Mucosa of stomach (tissue), 1 donor: ENCODE data around the gene ARHGAP21.
A peak's percentile ranks its signal among the peaks of the same experiment; 100 is the strongest.

Source experiments
- H3K27me3 ChIP-seq: one replicate; pipeline ENCODE4 v1.7.0; 2013; ENCODE audit warnings: mild to moderate bottlenecking, low read length; ENCODE audit not compliant: control insufficient read depth, insufficient read depth
- H3K36me3 ChIP-seq: one replicate; pipeline ENCODE4 v1.7.0; 2013; ENCODE audit warnings: low read length; ENCODE audit not compliant: control insufficient read depth, insufficient read depth
- H3K4me1 ChIP-seq: one replicate; pipeline ENCODE4 v1.7.0; 2013; ENCODE audit warnings: mild to moderate bottlenecking, low read length; ENCODE audit not compliant: control insufficient read depth, insufficient read depth
- H3K4me3 ChIP-seq: one replicate; pipeline ENCODE4 v1.7.0; 2013; ENCODE audit warnings: low read length
- H3K9ac ChIP-seq: one replicate; pipeline ENCODE4 v1.7.0; 2013; ENCODE audit warnings: mild to moderate bottlenecking, low read length, moderate library complexity
- H3K9me3 ChIP-seq: one replicate; pipeline ENCODE4 v1.7.0; 2013; ENCODE audit warnings: mild to moderate bottlenecking, low read length, moderate library complexity; ENCODE audit not compliant: control insufficient read depth
- donor health status: Pancreatic carcinoma.

The ARHGAP21 gene

DNA sequence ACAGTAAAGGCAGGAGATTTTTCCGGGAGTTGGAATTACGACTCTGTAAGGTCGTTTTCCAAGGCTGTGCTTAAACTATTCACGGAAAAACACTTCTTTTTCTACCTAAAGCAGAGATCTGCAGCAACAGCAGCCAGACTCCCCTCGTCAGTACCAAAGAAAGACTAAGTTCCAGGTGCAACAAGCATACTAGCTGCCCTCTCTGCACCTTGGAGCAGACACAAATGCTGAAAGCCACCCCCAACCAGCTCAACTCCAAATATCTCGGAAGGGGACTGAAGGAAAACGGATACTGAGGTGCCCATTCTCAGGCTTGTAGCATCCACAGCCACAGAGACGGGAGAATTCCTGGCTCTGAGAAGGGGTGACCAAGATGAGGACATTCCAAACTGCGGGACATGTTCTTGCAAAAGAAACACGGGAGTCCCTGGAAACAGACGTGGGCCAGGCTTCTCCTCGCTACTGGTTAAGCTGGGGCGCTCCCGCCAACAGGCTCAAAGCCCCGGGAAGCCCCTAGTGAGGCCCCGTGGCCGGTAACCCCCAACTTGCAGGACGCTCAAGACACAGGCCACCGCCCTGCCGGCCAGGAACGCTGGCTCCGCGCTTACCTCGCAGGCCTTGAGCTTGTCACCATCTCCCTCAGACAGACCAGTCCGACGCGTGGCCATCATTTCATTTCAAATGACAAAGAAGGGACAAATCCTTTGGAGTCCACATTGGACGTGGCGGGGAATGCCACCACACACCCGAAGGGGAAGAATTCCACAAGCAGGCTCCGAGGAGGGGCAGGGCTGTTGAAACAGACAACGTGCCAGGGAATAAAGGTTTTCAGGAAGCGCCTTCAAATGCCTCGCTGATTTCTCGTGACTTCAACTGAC, 2.2 kb downstream of the ARHGAP21 start:
- Histone ChIP-seq H3K9me3 (no peaks in the 10 kb centered on the region), H3K4me3 (peak overlapping the region; percentile 59), H3K4me1 (peaks cover 27% of the 10 kb centered on the region), H3K27me3 (no peaks in the 10 kb centered on the region), H3K9ac (peak overlapping the region; percentile 96), H3K36me3 (no peaks in the 10 kb centered on the region)

GRCh38 chr10:24720096-24720495, 3.6 kb downstream of the ARHGAP21 start:
- no peaks in the 10 kb centered on the region for H3K27me3 ChIP-seq
- H3K9me3 ChIP-seq: no peaks in the 10 kb centered on the region
- H3K36me3 ChIP-seq: no peaks in the 10 kb centered on the region
- peak overlapping the region; percentile 96 for H3K9ac ChIP-seq
- peak overlapping the region; percentile 21 for H3K4me3 ChIP-seq
- peaks cover 32% of the 10 kb centered on the region for H3K4me1 ChIP-seq

- Histone ChIP-seq H3K36me3 (no peaks in the 10 kb centered on the region), H3K27me3 (no peaks in the 10 kb centered on the region), H3K9me3 (no peaks in the 10 kb centered on the region), H3K4me3 (no peak overlapping the region), H3K9ac (no peak overlapping the region), H3K4me1 (peaks cover 35% of the 10 kb centered on the region)
These were observed 5.4 kb downstream of the ARHGAP21 start for GRCh38 chr10:24718031-24718855.

DNA sequence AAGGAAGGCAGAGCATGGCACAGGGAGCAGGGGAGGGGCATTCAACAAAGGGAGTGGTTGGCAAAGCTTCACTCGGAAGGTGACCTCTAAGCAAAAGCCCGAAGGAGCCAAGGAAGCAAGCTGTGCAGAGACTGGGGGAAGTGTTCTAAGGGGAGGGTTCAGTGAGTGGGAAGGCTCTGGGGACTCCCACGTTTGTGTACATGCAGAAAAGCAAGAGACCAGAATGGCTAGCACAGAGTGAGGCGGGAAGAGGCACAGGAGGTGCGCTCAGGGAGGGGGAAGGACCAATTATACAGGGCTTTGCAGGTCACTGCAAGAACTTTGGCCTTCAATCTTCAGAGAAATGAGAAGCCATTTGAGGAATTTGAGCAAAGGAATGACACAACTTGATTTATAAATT, 7.4 kb downstream of the ARHGAP21 start:
- H3K27me3 ChIP-seq: no peaks in the 10 kb centered on the region
- H3K4me1 ChIP-seq: peaks cover 48% of the 10 kb centered on the region
- no peaks in the 10 kb centered on the region for H3K36me3 ChIP-seq
- no peak overlapping the region for H3K9ac ChIP-seq
- no peaks in the 10 kb centered on the region for H3K9me3 ChIP-seq
- H3K4me3 ChIP-seq: no peak overlapping the region

DNA sequence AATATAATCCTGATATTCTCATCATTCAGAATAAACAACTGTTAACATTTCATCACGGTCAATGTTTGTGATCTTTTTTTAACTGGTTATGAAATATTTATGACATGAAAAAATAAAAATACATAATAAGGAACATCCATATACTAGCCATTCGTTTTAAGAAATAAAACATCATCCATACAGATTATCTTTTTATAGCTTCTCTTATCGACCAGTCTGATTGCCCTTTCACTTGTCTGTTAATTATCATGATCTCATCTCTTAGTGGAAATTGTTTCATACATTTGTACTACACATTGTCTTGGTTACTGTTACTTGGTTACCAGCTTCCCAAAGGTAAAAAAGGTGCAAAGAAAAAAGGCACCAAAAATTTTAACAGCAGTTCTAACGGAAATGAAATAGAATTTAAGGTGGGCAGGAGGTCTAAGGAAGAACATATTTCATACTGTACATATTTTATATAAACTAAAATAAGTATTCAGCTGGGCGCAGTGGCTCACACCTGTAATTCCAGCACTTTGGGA, 8.4 kb downstream of the ARHGAP21 start:
- H3K27me3 ChIP-seq: no peaks in the 10 kb centered on the region
- no peak overlapping the region for H3K4me3 ChIP-seq
- no peak overlapping the region for H3K9ac ChIP-seq
- no peaks in the 10 kb centered on the region for H3K36me3 ChIP-seq
- H3K9me3 ChIP-seq: no peaks in the 10 kb centered on the region
- peaks cover 50% of the 10 kb centered on the region for H3K4me1 ChIP-seq

GRCh38 chr10:24713086-24713485, 10.6 kb downstream of the ARHGAP21 start:
- Histone ChIP-seq H3K36me3 (no peaks in the 10 kb centered on the region), H3K4me3 (no peak overlapping the region), H3K27me3 (no peaks in the 10 kb centered on the region), H3K9ac (no peak overlapping the region), H3K9me3 (no peaks in the 10 kb centered on the region), H3K4me1 (peaks cover 46% of the 10 kb centered on the region)

DNA sequence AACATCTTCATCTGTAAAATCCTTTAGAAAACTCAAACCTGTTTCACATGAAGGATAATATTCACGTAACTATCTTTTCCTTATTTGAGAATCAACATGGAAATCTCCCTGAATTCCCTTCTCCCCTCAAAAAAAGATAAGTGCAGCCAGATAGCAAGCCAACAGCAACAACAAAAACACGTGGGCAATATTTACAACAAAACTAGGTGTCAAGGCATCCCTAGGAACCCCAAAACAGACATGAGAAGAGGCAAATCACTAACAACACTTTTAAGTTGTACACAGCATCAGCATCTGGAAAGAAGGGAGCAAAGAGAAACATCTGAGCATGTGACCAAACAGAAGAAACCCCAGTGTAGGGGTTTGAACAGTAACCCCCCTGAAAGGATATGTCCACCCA, 12.2 kb downstream of the ARHGAP21 start:
- no peaks in the 10 kb centered on the region for H3K36me3 ChIP-seq
- no peaks in the 10 kb centered on the region for H3K27me3 ChIP-seq
- H3K9ac ChIP-seq: no peak overlapping the region
- peaks cover 36% of the 10 kb centered on the region for H3K4me1 ChIP-seq
- H3K4me3 ChIP-seq: no peak overlapping the region
- H3K9me3 ChIP-seq: no peaks in the 10 kb centered on the region

- Histone ChIP-seq H3K4me3 (no peak overlapping the region), H3K27me3 (no peaks in the 10 kb centered on the region), H3K9ac (no peak overlapping the region), H3K9me3 (no peaks in the 10 kb centered on the region), H3K4me1 (peaks cover 25% of the 10 kb centered on the region), H3K36me3 (no peaks in the 10 kb centered on the region)
These were observed 15.6 kb downstream of the ARHGAP21 start for GRCh38 chr10:24708081-24708480.

GRCh38 chr10:24707445-24707844, 16.2 kb downstream of the ARHGAP21 start:
- Histone ChIP-seq H3K9me3 (no peaks in the 10 kb centered on the region), H3K36me3 (no peaks in the 10 kb centered on the region), H3K27me3 (no peaks in the 10 kb centered on the region), H3K4me1 (peaks cover 18% of the 10 kb centered on the region), H3K4me3 (no peak overlapping the region), H3K9ac (no peak overlapping the region)

DNA sequence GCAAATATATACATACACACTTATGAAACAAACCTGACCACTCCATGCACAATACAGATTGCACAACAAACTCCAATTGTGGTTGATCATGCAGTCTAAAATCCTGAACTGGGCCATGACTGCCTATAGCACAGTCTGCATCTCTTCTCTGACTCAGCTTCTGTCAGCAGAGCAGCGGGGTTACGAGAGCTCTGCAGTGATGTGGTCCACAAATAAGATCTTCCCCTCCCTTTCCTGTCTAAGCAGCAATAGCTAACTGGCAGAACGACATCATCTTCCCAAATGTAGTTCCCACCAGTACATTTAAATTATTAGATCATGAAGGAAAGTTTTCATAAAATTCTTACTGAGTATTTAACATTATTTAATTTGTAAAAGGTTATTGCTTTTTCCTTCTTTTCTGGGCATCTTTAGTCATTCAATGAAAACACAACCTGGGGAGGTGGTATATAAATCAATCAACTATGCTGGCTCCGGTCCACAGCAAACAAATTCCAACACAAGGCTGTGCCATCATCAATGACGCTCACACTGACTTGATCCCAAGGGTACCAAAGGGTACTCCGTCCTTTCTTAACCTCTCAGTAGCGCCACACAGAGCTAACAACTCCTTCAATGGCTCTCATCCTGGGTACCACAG, 17.1 kb downstream of the ARHGAP21 start:
- peaks cover 12% of the 10 kb centered on the region for H3K4me1 ChIP-seq

GRCh38 chr10:24703700-24704099, 20.0 kb downstream of the ARHGAP21 start:
- Histone ChIP-seq H3K4me3 (no peak overlapping the region), H3K27me3 (no peaks in the 10 kb centered on the region), H3K4me1 (peaks cover 8% of the 10 kb centered on the region), H3K9ac (no peak overlapping the region), H3K9me3 (no peaks in the 10 kb centered on the region), H3K36me3 (no peaks in the 10 kb centered on the region)

More for the DNA sequence above, 17.1 kb downstream of the ARHGAP21 start:
- Histone ChIP-seq H3K9ac (no peak overlapping the region), H3K4me3 (no peak overlapping the region), H3K9me3 (no peaks in the 10 kb centered on the region), H3K36me3 (no peaks in the 10 kb centered on the region), H3K27me3 (no peaks in the 10 kb centered on the region)
